HG03039 (cell line): ENCODE results near the gene ANKS1B.
"Not testable (repeated sequence)": the region's sequence is repeated elsewhere in the genome, so short reads cannot be mapped to it uniquely, and the experiment has no call there.

Experiments used
- ATAC-seq: cut with Tn5 transposase; IDR thresholded peaks from one replicate; pipeline ENCODE4 v1.9.1; 2021; ENCODE audit warnings: mild to moderate bottlenecking, moderate library complexity; ENCODE audit not compliant: unreplicated experiment

The ANKS1B gene

DNA sequence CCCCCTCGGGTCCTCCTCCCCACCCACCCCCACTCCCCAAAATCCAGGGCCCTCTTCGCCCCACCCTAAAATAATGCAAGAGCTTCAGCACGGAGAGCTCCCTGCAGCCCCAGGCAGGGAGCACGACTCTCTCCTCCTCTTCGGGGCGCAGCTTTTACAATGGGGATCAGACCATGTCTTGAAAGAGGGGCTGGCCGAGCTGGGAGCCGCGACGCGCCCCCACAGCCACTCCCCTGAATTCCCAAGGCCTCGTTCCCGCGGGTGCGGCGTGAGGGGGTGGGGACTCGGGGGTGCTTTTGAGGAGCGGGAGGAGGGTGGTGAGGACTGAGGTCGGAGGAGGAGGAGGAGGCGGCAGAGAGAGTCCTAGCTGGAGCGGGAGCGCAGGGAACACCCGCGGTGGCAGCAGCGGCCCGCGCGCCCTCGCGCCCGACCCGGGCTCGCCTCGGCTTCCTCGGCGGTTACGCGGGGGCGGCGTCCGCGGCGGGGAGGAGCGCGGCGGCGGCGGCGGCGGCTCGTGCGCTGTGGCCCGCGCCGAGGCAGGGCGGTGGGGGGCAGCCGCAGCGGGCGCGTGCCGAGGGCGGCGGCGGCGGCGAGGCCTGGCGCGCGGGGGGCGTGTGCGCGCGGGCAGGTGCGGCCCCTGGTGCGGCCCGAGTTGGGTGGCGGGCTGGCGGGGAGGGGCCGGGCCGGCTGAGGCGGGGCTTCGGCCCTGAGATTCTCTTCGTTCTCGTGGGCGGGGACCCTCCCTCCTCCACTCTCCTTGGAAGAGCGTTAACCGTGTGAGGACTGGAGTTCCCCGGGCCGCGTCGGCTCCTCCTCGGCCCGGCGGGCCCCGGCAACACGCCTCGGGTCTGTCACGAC is at the start of gene ANKS1B:
TSS of gene ANKS1B (minus strand) at position 666 of the 858 bp plus-strand sequence. CDS start 699 bp downstream, outside the sequence.
- ATAC-seq = peak; percentile 65

DNA sequence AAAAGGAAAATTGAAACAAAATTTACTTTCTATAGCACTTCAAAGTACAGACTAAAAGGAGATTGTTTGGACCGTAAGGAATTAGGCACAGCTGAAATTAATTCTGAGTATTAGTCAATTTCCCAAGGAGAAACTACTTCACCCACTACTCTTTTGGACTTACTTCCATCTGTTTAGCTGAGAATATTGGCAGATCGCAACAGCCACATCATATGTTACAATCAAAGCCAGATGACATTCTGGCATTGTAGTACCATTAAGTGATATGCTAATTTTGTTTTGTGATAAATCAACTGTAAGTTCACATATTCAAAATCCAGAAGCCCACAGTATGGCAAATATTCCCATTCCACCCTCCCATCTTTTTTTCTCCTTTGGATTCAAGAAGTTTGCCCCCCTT is 47.1 kb upstream of the ANKS1B start:
- ATAC-seq = no peak

GRCh38 chr12:100027671-100028070 is 42.9 kb upstream of the ANKS1B start:
- no peak for ATAC-seq

- no peak for ATAC-seq
Observed at GRCh38 chr12:100026241-100026640, 41.5 kb upstream of the ANKS1B start.

DNA sequence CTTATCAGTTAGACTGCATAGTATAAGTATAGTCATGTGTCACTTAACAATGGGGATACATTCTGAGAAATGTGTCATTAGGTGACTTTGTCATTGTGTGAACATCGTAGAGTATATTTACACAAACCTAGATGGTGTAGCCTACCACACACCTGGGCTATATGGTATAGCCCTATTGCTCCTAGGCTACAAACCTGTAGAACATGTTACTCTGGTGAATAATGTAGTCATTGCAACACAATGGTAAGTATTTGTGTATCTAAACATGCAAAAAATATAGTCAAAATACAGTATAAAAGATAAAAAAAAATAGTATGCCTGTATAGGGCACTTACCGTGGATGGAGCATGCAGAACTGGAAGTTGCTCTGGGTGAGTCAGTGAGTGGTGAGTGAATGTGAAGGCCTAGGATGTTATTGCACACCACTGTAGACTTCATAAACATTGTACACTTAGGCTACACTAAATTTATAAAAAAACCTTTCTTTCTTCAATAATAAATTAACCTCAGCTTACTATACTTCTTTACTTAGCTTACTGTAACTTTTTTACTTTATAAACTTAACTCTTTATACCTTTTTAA is 40.3 kb upstream of the ANKS1B start:
- no peak for ATAC-seq

GRCh38 chr12:100020370-100020769 is 35.6 kb upstream of the ANKS1B start:
- ATAC-seq = no peak

GRCh38 chr12:100017056-100017455 is 32.3 kb upstream of the ANKS1B start:
- ATAC-seq = no peak

DNA sequence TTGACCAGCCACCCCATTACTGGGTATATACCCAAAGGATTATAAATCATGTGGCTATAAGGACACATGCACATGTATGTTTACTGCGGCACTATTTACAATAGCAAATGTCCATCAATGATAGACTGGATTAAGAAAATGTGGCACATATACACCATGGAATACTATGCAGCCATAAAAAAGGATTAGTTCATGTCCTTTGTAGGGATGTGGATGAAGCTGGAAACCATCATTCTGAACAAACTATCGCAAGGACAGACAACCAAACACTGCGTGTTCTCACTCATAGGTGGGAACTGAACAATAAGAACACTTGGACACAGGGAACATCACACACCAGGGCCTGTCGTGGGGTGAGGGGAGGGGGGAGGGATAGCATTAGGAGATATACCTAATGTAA is 31.6 kb upstream of the ANKS1B start:
- ATAC-seq = not testable (repeated sequence)

- ATAC-seq = not testable (repeated sequence)
Observed at GRCh38 chr12:100005846-100006245, 21.1 kb upstream of the ANKS1B start.

DNA sequence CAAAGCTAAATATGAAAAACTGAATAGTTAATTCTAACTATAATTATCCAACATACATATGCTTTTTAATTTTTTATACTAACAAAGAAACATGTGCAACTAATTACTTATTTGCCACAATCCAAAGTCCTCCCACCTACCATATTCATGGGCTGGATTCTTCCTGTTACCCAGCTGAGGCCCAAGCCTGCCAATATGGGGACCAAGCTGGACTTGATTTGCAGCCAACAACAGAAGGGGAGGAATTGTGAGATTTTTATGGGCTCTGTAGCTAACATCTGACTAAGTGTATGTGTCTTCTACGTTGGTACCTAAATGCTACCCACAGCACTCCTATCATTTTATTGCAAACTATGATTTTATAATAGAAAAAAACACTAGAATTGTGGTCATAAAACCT is 13.1 kb upstream of the ANKS1B start:
- no peak for ATAC-seq

GRCh38 chr12:99996095-99996494 is 11.4 kb upstream of the ANKS1B start:
- no peak for ATAC-seq

DNA sequence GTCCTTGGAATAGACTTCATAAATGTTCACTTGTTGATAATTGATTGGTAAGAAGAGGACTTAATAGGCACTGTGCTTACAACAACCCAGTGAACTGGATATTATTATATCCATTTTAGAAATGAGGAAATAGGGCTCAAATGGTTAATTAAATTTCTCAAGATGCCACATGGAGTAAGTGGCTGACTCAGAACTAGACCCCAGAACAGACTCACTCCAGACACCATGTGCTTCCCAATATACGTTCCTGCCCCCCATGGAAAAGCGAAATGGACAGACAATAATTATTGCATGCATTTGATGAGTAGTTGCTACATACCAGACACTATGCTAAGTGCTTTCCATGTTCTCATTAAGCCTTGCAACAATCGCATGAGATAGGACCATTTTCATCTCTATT is 895 bp upstream of the ANKS1B start:
- no peak for ATAC-seq

DNA sequence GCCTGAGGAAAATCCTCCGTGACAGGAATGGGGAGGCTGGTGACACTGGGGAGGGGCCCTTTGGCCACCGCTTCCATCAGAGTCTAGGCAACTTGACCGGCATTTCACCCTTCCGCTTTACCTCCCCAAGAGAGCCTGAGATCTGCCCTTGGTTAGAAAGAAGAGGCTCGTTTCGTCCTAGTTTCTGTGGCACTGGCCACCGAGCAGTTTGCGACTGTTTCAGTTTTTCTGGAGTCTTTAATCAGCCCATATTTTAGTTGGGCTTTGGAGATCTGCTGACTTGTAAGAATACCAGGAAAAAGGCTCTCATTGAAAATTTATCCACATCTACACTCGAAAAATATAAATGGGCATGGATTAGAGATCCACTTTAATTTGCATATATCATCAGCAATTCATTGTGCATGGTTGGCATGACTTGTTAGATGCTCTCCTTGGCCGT is 414 bp upstream of the ANKS1B start:
- no peak for ATAC-seq

DNA sequence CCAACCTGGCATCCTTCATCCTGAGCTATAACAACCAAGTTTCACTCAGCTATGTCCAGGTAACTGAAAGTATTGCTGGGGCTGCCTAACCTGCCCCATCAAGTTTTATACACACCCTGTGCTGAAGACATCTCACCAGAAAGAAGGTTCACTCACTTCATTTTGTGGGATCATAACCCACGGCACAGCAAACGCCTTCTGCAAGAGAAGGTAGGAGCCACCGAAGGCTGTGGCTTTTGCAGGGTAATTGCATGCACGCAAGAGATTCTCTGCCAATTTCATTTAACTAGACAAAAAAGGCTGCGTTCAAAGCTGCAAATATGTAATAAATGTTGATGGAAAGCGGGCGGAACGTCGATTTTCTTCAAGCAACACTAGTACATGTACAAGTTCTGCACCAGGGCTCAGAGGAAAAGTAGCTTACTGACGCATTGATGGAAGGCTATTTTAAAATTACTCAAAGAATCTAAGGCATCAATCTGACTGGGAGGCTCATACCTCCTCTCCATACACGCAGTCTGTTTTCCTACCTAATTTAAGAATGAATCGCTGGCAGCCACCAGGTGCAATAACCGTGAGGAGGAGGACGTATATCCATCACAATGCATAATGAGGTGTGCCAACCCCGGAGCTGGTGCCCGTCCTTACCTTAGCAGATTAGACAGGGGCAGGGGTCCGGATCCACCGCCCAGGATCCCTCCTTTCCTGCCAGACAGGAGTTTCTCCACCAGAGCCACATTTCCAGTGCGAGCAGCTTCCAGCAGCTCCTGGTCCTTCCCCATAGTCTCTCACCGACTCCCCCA is 1.1 kb downstream of the ANKS1B start:
- ATAC-seq = no peak

- no peak for ATAC-seq
Observed at GRCh38 chr12:99981639-99982190, 3.0 kb downstream of the ANKS1B start.

DNA sequence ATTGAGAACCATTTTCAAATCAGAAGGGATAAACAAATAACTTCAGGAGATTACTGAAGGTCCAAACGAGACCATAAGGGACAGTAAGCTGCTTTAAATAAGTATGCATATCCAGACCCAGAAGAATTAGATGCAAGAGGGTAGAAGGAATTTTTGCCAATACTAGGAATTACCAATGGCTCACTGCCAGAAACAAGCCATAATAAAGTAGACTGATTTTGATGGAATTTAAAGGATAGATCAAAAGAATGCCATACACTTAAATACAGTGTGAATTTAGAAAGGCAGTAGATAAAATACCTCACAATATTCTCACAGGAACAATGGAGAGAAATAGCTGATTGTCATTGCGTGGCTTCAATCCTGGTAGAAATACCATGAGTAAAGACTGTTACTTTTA is 5.3 kb downstream of the ANKS1B start:
- no peak for ATAC-seq

GRCh38 chr12:99978152-99978551 is 6.6 kb downstream of the ANKS1B start:
- no peak for ATAC-seq

DNA sequence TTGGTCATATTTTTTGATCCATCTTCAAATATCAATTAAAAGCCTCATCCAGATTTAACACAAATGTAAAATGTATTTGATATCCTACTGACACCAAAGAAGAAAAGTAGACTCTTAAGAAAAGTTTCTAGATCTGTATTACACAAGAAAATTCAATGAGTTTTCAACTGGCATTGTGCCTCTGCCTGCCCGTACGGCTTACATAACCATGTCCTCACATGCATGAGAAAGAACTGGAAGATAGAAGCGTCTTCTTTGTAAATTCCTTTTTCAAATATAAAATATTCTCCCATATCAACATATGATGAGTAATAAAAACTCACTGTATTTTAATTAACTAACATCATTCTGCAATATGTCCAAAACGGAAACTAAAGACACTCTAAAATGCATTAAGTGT is 7.2 kb downstream of the ANKS1B start:
- ATAC-seq = no peak

- ATAC-seq = no peak
Observed at GRCh38 chr12:99976762-99977161, 8.0 kb downstream of the ANKS1B start.

GRCh38 chr12:99975321-99975720 is 9.4 kb downstream of the ANKS1B start:
- no peak for ATAC-seq

DNA sequence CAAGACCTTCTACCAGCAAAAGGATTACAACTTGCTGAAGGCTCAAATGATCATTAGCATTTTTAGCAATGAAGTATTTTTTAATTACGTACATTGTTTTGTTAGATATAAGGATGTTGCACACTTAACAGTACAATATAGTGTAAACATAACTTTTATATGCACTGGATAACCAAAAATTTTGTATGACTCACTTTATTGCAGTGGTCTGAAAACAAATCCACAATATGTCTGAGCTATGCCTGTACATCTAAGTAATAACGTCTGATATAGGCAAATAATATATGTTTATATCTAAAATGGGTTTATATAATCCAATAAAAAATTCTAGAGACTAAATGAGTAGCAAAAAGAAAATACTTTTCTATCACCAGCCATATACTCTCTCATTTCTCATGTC is 10.6 kb downstream of the ANKS1B start:
- no peak for ATAC-seq
